ENCODE results near the gene TNNI2. TPM values are rescaled to one million over a fixed set of nuclear protein-coding genes. Genes with fewer than 3 reads are reported as not detected.

TNNI2 gene
- total and polyA plus RNA-seq, 2 donors (not counting 3 experiments of a cell fraction or from before 2014, with no cell fraction given), result not detected

DNA sequence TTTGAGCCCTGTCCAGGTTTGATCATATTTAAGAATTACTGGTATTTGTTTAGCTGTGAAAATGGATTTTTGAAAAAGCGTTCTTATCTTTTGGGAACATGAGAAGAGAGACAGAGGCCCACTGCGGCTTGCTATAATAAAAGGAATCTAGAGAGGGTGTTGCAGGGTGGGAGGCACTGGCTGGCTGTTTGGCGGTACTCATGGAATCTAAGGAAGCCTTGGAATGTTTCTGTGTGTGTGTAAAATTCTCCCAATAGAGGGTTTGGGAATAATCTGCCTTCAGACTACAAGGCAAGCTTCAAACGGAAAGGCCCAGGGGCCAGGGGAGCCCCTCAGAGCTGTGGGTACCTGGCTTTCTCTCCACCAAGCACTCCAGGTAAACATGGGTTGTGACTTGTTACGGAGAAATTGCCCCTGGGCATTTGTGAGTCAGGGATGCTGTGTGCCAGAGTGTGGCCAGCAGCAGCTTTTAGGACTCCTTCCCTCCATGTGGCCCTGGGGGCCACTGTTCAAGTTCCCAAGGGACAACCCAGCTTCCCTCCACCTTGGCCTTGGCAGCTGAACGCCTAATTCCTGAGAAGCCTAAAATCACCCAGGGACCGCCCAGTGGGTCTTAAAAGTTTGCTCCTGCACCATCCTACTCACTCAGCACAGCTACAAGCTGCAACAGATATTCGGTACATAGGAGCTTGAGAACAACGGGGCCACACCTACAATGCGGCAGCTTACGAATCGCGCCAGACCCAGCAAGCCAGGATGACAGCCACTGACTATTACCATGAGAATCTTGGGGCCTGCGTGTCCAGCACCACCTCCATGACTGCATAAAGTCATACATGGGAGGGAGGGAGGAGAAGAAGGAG is 18.1 kb upstream of the TNNI2 start:
- DNase-seq (ENCODE audit: low read depth, low spot score) (no peak), FAIRE-seq (no peak)
- POLR2A ChIA-PET, result no interaction called here
- Histone ChIP-seq H3K9me3 (replicated peaks; ENCODE audit: control insufficient read depth, insufficient read depth, low read length) (no peaks in the 10 kb centered on the region), H3K9me1 (replicated peaks; ENCODE audit: control insufficient read depth, extremely low read depth, insufficient read depth, low read length) (no peaks in the 10 kb centered on the region), H2AFZ (ENCODE audit: low read depth, low read length) (no peak overlapping the region), H3K4me2 (ENCODE audit: insufficient read depth, low read length) (no peak overlapping the region), H3K27ac (ENCODE audit: insufficient read depth, low read depth, low read length) (no peak overlapping the region), H3K27me3 (ENCODE audit: control insufficient read depth in 2 of 2, insufficient read depth in 2 of 2, low read length in 2 of 2) (peaks cover 0 to 1% of the 10 kb centered on the region in 2 experiments), H3K9ac (replicated peaks; ENCODE audit: extremely low read depth, insufficient read depth, low read length) (no peak overlapping the region), H3K36me3 (ENCODE audit: control insufficient read depth in 2 of 2, extremely low read depth in 1 of 2, insufficient read depth in 2 of 2, low read length in 2 of 2) (no peaks in the 10 kb centered on the region), H3K4me3 (replicated peaks in 1 of 3; ENCODE audit: insufficient read depth in 1 of 3, low read depth in 1 of 3, low read length in 3 of 3) (no peak overlapping the region), H3K79me2 (ENCODE audit: control insufficient read depth, insufficient read depth, low read length) (no peaks in the 10 kb centered on the region), H3K4me1 (ENCODE audit: control insufficient read depth, extremely low read depth, insufficient read depth, low read length) (no peaks in the 10 kb centered on the region), H4K20me1 (replicated peaks; ENCODE audit: control insufficient read depth, extremely low read depth, insufficient read depth, low read length) (no peaks in the 10 kb centered on the region)
- dilution Hi-C loops (cut with MboI; ENCODE audit: extremely low pct_ligation_motif_present, low sequenced_read_pairs) (no loop called here), intact Hi-C loops (cut with micrococcal nuclease) (no loop called here)
- TF ChIP-seq, protein P1, sequence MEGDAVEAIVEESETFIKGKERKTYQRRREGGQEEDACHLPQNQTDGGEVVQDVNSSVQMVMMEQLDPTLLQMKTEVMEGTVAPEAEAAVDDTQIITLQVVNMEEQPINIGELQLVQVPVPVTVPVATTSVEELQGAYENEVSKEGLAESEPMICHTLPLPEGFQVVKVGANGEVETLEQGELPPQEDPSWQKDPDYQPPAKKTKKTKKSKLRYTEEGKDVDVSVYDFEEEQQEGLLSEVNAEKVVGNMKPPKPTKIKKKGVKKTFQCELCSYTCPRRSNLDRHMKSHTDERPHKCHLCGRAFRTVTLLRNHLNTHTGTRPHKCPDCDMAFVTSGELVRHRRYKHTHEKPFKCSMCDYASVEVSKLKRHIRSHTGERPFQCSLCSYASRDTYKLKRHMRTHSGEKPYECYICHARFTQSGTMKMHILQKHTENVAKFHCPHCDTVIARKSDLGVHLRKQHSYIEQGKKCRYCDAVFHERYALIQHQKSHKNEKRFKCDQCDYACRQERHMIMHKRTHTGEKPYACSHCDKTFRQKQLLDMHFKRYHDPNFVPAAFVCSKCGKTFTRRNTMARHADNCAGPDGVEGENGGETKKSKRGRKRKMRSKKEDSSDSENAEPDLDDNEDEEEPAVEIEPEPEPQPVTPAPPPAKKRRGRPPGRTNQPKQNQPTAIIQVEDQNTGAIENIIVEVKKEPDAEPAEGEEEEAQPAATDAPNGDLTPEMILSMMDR (IDR thresholded peaks at IDR 0.05; ENCODE audit: extremely low read depth in 1 of 2, insufficient read depth in 1 of 2, low read depth in 1 of 2, low read length in 2 of 2), result no peak
- TF ChIP-seq EZH2 (IDR thresholded peaks at IDR 0.05; ENCODE audit: borderline replicate concordance, low read depth, low read length, severe bottlenecking) (no peak), JUN (IDR thresholded peaks at IDR 0.05; ENCODE audit: borderline replicate concordance, insufficient read depth, insufficient read length, low read depth) (no peak), MYC (IDR thresholded peaks at IDR 0.05; ENCODE audit: low read depth, low read length) (no peak), FOS (IDR thresholded peaks at IDR 0.05; ENCODE audit: borderline replicate concordance, insufficient read depth, low read length) (no peak), GATA2 (IDR thresholded peaks at IDR 0.05; ENCODE audit: insufficient read depth, insufficient read length, low read depth, low read length) (no peak), POLR2AphosphoS5 (IDR thresholded peaks at IDR 0.05; ENCODE audit: insufficient read depth, low read depth, low read length) (no peak), POLR2A (IDR thresholded peaks at IDR 0.05; ENCODE audit: low read depth, low read length) (no peak)
- TF ChIP-seq, protein P2, sequence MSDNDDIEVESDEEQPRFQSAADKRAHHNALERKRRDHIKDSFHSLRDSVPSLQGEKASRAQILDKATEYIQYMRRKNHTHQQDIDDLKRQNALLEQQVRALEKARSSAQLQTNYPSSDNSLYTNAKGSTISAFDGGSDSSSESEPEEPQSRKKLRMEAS (IDR thresholded peaks at IDR 0.05; ENCODE audit: insufficient read depth, insufficient read length), result no peak
- no TSS peak for BruUV-seq (replicated peaks)
- CTCF ChIA-PET, result interaction anchor here (0.6 to 1.7 kb wide), 2 partner anchors 127 to 168 kb away, joined by 3 to 6 read pairs; no protein-coding TSS in a partner anchor
